HG03103 (cell line): ENCODE data around the gene ZNF608.

Source experiments
- ATAC-seq: cut with Tn5 transposase; IDR thresholded peaks from one replicate; pipeline ENCODE4 v1.9.1; 2021; ENCODE audit warnings: low read depth; ENCODE audit not compliant: unreplicated experiment

The ZNF608 gene

DNA sequence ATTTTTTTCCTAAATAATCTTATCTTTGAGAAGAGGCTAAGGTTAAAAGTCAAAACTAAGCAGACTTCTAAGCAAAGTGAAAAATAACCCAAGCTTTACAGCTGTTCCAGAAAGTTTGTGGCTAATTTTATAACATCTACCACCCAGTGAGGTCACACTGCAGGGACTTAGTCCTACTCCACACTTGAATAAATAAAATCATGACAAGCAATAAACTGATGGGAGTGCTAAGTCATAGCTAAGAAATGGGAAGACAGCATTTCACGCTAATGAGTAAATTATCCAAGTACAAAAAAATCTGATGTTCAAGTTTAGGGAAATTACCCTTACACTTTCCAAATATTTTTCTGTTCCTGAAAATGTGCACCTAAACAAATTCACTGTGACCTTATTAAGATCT is 47.7 kb downstream of the ZNF608 start:
- no peak for ATAC-seq

DNA sequence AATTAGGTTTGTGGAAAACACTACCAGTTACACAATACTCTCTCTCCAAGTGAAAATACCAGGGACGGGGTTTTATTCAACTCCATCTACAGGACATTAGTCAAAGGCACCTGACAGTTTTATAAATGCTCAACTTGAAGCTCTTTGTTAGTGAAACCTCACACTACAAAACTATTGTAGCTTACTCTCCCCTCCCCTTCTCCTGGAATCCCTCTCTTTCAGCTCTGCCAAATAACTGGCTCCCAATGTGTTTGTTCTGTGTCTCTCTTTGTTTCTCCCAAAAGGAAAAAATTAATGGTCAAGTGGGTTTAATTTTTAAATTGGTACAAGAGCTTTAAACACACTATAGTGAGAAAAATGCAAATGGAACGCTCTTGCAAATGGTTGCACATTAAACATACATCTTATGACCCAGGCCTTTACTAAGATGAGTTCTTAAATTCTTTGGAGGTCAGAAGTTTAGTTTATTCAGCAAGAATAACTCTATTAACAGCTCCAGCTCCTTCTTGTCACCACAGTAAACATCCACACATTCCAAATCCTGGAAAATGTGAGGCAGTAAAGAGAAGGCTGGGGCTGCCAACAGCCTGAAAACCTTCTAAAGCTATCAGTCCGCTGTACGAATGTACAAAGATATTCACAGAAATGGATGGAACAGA is 48.4 kb downstream of the ZNF608 start:
- no peak for ATAC-seq

DNA sequence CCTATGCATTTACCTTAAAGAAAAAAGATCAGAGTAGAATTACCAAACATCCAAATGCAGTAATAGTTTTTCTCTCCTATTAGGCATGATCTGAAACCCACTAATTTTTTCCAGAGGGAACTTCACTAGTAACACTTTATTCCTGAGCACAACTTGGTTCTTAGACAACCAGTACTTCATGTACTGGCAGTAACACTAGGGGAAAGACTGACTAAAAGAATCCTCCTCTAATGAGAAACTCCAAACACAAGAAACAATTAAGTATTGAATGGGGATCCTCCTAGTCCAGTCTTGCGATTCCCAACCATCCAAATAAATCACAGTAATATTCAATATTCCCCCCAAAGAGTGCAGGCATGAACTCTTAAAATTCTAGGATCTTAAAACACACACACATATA is 48.9 kb downstream of the ZNF608 start:
- ATAC-seq, result no peak

DNA sequence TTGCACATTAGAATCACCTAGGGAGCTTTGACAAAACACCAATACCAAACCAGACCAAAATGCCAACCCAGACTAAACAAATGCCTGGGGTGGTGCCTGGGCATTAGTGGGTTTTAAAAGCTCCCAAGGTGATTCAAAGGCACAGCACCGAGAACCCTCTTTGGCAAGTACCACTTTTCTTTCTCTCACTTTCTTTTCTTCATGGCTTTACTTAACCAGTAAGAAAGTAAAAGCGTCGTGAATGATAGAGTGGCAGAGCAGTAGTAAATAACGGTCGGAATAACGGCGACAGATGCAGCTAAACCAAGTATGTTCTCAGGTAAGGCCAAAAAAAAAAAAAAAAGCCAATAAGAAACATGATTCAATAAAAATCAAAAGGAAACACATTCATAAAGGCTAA is 49.5 kb downstream of the ZNF608 start:
- no peak for ATAC-seq
